HG02678 (cell line): ENCODE measurements around the gene CRIM1.

Experiments used
- ATAC-seq: cut with Tn5 transposase; IDR thresholded peaks from one replicate; pipeline ENCODE4 v1.9.1; 2021; ENCODE audit warnings: mild to moderate bottlenecking, moderate library complexity; ENCODE audit not compliant: unreplicated experiment

The CRIM1 gene

DNA sequence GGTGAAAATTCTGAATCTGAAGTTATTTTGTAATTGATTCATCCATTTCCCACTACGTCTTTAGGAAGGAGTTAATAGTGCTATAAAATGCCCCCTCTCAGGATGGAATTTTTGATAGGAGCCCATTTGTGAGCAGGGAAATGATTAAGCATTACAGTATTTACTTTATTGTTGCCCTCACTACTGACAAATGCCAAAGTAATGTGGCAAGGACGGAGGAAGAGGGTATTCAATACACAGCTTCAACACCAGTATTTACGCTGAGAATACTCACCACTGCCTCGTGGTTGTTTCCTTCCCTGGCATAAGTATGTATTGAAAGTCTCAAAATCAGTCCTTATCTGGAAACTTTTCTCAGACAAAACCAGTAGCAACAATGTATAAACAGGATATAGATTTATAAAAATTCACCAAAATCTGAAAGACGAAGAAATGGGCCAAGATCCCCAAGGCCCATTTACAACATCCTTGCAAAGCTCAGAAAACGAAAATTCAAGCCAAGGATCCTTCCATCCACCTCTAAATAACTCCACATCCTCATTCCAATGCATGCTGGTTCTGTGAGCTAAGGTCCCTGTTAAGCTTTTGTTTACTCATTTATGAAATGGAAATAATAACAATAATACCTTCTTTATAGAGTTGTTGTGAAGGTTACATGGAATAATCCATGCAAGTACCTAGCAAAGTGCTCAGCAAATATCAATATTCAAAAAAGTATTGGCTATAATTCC is 213.1 kb downstream of the CRIM1 start:
- ATAC-seq = no peak

- ATAC-seq = no peak
Measured at GRCh38 chr2:36569267-36569856, 213.8 kb downstream of the CRIM1 start.

DNA sequence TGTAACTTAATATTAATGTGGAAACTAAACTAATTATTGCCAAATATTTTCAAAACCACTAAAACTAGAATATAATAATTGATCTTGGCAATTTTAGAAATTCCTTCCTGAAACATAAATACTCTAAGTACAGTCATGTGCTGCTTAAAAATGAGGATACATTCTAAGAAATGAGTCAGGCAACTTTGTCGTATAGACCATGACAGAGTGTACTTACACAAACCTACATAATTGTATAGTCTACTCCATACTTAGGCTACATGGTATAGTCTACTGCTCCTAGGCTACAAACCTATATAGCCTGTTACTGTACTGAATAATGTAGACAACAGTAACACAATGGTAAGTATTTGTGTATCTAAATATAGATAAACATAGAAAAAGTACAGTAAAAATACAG is 214.8 kb downstream of the CRIM1 start:
- ATAC-seq = no peak

DNA sequence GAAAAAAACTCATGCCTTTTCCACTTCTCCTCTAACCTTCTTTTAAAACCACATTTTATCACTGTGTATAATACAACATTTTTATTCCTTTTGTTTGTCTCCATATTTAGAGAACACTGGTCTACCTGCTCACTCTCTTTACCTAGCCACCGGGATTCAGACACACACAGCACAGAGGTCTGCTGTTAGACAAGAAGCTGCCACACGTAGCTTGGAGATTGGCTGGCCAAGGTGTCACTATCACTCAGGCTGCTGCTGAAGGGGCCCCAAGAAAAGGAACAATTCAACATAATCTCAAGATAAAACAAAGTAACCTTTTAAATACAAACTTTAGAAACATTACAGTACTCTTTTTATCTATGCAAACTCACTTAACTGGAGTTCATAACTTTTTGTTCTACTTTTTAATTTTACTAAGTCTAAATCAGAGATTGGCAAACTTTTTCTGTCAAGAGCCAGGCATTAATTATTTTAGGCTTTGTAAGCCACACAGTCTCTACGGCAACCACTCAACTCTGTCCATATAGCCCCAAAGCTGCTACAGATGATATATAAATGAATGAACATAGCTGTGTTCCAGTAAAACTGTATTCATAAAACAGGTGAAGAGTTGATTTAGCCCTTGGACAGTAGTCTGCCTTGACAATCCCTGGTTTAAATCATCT is 216.6 kb downstream of the CRIM1 start:
- ATAC-seq = no peak

DNA sequence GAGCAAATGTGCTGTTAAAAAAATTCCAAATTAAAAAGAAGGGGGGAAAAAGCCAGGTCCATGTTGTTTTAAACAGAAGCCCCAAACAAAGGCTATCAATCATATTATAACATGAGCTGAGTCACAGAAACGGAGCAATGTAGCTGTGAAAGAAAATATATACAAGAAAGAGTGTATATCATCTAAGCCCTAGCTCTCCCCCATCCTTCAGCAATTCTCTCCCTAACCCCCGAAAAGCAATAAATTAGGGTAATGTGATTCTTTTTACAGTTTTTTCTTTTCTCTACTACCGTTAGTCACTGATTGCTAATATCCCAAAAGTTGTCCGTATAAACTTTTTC is 217.1 kb downstream of the CRIM1 start:
- ATAC-seq = no peak

GRCh38 chr2:36573165-36573564 is 217.6 kb downstream of the CRIM1 start:
- ATAC-seq = no peak

- no peak for ATAC-seq
Measured at GRCh38 chr2:36574560-36574959, 219.0 kb downstream of the CRIM1 start.

DNA sequence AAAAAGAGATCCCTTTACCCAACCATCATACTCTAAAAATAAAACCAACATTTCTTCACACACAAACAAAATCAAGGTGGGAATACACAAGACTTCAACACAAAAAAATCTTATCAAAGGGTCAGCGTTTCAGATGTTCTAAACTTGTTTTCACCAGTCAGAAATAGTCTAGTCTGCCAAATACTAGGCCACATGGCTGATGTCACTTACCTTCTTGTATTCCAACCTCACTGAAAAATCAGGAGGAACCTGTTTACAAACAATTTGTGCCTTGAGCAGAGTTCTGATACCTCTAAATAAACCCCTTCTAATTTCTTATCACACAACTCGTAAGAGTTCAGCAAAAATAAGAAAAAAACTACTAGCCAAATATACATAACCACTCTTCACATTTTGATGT is 222.3 kb downstream of the CRIM1 start:
- no peak for ATAC-seq

- no peak for ATAC-seq
Measured at GRCh38 chr2:36578343-36579296, 223.0 kb downstream of the CRIM1 start.

DNA sequence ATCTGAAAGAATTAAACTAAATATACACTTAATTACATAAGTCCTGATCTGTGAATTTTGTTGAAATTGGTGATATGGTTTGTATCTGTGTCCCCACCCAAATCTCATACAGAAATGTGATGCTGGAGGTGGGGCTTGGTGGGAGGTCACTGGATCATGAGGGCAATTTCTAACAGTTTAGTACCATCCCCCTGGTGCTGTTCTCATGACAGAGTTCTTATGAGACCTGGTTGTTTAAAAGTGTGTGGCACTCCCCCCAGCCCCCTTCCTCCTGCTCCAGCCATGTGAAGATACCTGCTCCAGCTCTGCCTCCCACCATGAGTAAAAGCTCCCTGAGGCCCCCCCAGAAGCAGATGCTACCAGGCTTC is 223.7 kb downstream of the CRIM1 start:
- ATAC-seq = no peak

DNA sequence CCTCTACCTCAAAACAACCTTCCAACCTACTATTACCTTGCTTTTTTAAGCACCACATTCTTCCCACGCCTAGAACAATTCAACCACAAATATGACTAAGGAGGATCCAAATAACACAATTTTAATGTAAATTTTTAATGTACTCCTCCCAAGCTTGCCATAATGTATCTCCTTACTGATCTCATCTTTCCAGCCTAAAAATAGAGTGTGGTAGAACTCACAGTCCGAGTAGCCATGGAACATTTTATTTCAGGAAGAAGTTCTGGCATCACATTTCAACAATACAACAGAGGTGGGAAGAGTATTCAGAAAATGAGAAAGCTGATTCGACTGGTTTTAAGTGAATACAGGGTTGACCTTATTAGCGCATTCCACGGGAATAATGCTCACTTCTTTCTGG is 227.0 kb downstream of the CRIM1 start:
- ATAC-seq = no peak

DNA sequence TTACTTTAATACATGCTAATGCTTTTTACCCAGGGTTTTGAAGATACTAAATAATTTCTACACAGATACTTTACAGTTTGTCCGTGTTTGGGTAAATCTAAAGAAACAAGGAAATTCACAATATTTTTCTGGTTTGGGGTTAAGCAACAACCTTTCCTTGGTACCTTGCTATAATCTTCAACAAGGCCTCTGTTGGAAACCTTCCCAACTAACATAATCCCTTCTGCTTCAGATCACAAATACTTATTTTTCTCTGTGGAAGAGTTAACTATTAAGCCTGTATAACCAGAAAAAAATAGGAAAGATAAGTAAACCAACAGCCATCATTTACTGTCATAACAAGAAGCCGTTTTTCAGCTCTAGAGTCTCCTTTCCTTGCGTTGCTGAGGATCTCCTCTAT is 227.4 kb downstream of the CRIM1 start:
- ATAC-seq = no peak

GRCh38 chr2:36584148-36584794 is 228.7 kb downstream of the CRIM1 start:
- ATAC-seq = no peak

DNA sequence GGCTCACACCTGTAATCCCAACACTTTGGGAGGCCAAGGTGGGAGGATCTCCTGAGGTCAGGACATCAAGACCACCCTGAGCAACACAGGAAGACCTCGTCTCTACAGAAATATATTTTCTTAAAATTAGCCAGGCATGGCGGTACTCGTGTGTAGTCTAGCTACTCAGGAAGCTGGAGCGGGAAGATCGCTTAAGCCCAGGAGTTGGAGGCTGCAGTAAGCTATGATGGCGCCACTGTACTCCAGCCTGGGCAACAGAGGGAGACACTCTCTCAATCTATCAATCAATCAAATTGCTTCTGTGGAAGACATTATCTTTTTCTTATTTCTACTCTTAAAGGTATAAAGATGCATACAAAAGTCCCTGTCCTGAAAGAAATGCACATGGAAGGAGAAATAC is 231.1 kb downstream of the CRIM1 start:
- ATAC-seq = no peak

- ATAC-seq = no peak
Measured at GRCh38 chr2:36587101-36587500, 231.5 kb downstream of the CRIM1 start.

DNA sequence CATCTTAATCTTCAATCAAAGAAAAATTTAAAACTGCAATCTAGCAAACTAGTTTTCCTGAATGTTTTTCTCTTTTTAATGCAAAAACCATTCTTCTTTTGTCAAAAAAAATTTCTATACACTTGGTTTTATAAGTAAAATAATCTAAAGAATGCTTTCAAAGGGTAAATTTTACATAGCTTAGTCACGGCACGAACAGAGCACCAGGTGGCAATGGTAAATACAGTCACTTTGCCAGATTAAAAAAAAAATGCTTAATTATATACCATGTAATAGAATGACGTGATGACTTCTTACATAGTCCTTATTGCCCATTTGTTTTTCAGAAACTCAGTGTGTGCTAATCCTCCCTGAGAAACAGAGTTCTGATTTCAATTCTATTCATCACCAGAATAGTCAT is 232.0 kb downstream of the CRIM1 start:
- no peak for ATAC-seq

GRCh38 chr2:36589230-36589630 is 233.7 kb downstream of the CRIM1 start:
- ATAC-seq = no peak

GRCh38 chr2:36594849-36595248 is 239.3 kb downstream of the CRIM1 start:
- ATAC-seq = no peak

GRCh38 chr2:36596397-36596796 is 240.8 kb downstream of the CRIM1 start:
- no peak for ATAC-seq

DNA sequence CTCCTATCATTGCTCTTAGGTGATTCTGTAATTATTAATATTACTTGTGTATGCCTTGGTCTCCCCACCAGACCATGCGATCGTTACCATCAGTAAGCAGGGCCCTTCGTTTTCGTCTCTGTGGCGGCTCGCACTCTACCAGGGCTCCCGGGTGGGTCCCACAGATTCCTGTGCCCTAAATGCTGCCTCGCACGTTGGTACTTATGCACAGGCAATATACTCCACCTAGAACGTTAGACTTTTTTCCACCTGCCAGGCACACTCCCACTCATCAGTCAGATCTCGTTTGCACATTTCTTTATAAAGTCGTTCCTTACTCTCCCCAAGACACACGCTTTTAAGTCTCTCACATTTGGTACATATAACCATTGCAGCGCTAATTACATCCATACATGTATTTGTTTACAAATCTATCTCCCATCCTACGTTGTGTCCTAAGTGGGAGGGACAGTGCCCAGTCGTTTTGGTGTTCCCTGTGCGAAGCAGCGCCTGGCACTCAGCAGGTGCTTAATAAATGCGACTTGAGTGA is 241.5 kb downstream of the CRIM1 start:
- no peak for ATAC-seq
